HepG2 (cell line): ENCODE data around the gene FBXW12. TPM values are rescaled to one million over a fixed set of nuclear protein-coding genes. Genes with fewer than 3 reads are reported as not detected.

Experiments used
- AKNA ChIP-seq: sonication (generic); formaldehyde crosslinking; IDR thresholded peaks from 2 replicates; pipeline ENCODE4 v1.4.0; 2020; ENCODE audit warnings: missing genetic modification reagents, borderline replicate concordance
- CERS6 ChIP-seq: sonication (generic); formaldehyde crosslinking; IDR thresholded peaks from 2 replicates; pipeline ENCODE4 v1.5.0; 2020; ENCODE audit warnings: missing genetic modification reagents
- FOXA3 ChIP-seq: IDR thresholded peaks from 2 replicates; pipeline ENCODE4 v1.6.1; 2016; ENCODE audit warnings: missing genetic modification reagents, missing compliant biosample characterization
- KLF12 ChIP-seq: sonication (generic); formaldehyde crosslinking; IDR thresholded peaks from 2 replicates; pipeline ENCODE4 v1.4.0; 2020; ENCODE audit warnings: missing genetic modification reagents, borderline replicate concordance
- KMT2A ChIP-seq: sonication (generic); formaldehyde crosslinking; IDR thresholded peaks from 2 replicates; pipeline ENCODE4 v1.4.0; 2020; ENCODE audit warnings: missing genetic modification reagents
- SNAI1 ChIP-seq: sonication (generic); formaldehyde crosslinking; IDR thresholded peaks from 2 replicates; pipeline ENCODE4 v1.5.0; 2020; ENCODE audit warnings: mild to moderate bottlenecking, missing genetic modification reagents, borderline replicate concordance
- SP1 ChIP-seq, 2 experiments: fragments of 450-650 bp in 1 of 2; sonication (generic) in 1 of 2; formaldehyde crosslinking in 1 of 2; IDR thresholded peaks; 2 replicates each; pipeline versions ENCODE4 v1.4.0 to v1.6.1; 2016 to 2020; ENCODE audit warnings: missing genetic modification reagents in 1 of 2
- SUZ12 ChIP-seq: fragments of 150-350 bp; IDR thresholded peaks from 2 replicates; pipeline ENCODE4 v1.6.1; 2014; ENCODE audit warnings: low read depth, low read length
- ZNF180 ChIP-seq: sonication (generic); formaldehyde crosslinking; IDR thresholded peaks from 2 replicates; pipeline ENCODE4 v1.4.0; 2020; ENCODE audit warnings: low read depth, missing genetic modification reagents, borderline replicate concordance
- ZNF318 ChIP-seq: sonication (generic); formaldehyde crosslinking; IDR thresholded peaks from 2 replicates; pipeline ENCODE4 v1.4.0; 2020; ENCODE audit warnings: mild to moderate bottlenecking, missing genetic modification reagents
- ZNF451 ChIP-seq: sonication (generic); formaldehyde crosslinking; IDR thresholded peaks from 2 replicates; pipeline ENCODE4 v1.5.0; 2020; ENCODE audit warnings: mild to moderate bottlenecking, missing genetic modification reagents
- ZNF484 ChIP-seq: sonication (generic); formaldehyde crosslinking; IDR thresholded peaks from 2 replicates; pipeline ENCODE4 v1.5.1; 2020; ENCODE audit warnings: mild to moderate bottlenecking, low read depth, missing genetic modification reagents, borderline replicate concordance
- ZNF562 ChIP-seq: sonication (generic); formaldehyde crosslinking; IDR thresholded peaks from 2 replicates; pipeline ENCODE4 v1.8.0; 2022; ENCODE audit warnings: missing genetic modification reagents, borderline replicate concordance
- ZNF672 ChIP-seq: sonication (generic); formaldehyde crosslinking; IDR thresholded peaks from 2 replicates; pipeline ENCODE4 v1.8.1; 2022; ENCODE audit warnings: missing genetic modification reagents
- ZNF850 ChIP-seq: sonication (generic); formaldehyde crosslinking; conservative IDR thresholded peaks from 2 replicates; pipeline ENCODE4 v1.9.0; 2021; ENCODE audit warnings: mild to moderate bottlenecking, missing genetic modification reagents
- polyA plus RNA-seq, 8 experiments: library from polyadenylated mRNA; depleted of rRNA in 3 of 8; stranded (reverse) in 7 of 8; unstranded in 1 of 8; fragments of >200 nt; fragmentation: Illumina TruSeq in 4 of 8; extraction: Trizol in 4 of 8; gene quantifications; 2 replicates each; pipeline versions ENCODE4 v1.2.1 to v1.2.3, GENCODE V29; 2011 to 2016; ENCODE audit warnings: low read depth in 4 of 8, missing spikeins in 1 of 8, mixed read lengths in 1 of 8; ENCODE audit not compliant: insufficient read depth in 1 of 8
- total RNA-seq, 5 experiments: library from RNA; depleted of rRNA; stranded (reverse); fragments of >200 nt; fragmentation: Illumina TruSeq; extraction: Trizol; gene quantifications; 2 replicates each; pipeline ENCODE4 v1.2.3, GENCODE V29; 2016; ENCODE audit warnings: low read depth in 1 of 5

FBXW12 gene
- total and polyA plus RNA-seq, 2 of the 13 experiments (the other 11 are each of a cell fraction or from before 2014, with no cell fraction given) = not detected

GRCh38 chr3:48435774-48436476, 63.9 kb downstream of the FBXW12 start (continued):
- TF ChIP-seq ZNF672 (no peak), FOXA3 (CRISPR knock-in tag) (no peak), ZNF180 (CRISPR knock-in tag) (no peak), ZNF451 (CRISPR knock-in tag) (no peak), ZNF318 (no peak), SNAI1 (CRISPR knock-in tag) (no peak), AKNA (CRISPR knock-in tag) (no peak), KLF12 (no peak), SUZ12 (no peak), SP1 (IDR thresholded peaks at IDR 0.05) (no peak), SP1 (CRISPR knock-in tag; IDR thresholded peaks at IDR 0.05) (peak; percentile 34; the same call in 1 of the 2 replicates), ZNF850 (no peak), ZNF484 (CRISPR knock-in tag) (no peak), KMT2A (CRISPR knock-in tag) (no peak), CERS6 (no peak), ZNF562 (CRISPR knock-in tag) (no peak)
